Gastrocnemius medialis (tissue), 4 donors: ENCODE data around the gene PSMC5.

Experiments
- POLR2A ChIP-seq, 2 donors: fragments of 450-650 bp; IDR thresholded peaks; one replicate each; pipeline ENCODE4 v1.6.1; 2017; ENCODE audit warnings: antibody characterized with exemption in 2 of 2, mild to moderate bottlenecking in 2 of 2, moderate library complexity in 2 of 2
- TF ChIP-seq, protein P1 (sequence below), 5 experiments: fragments of 450-650 bp in 3 of 5; fragments of 200-600 bp in 2 of 5; sonication (generic) in 2 of 5; IDR thresholded peaks in 4 of 5; conservative IDR thresholded peaks in 1 of 5; 1 replicate in 4 of 5; 2 replicates in 1 of 5; pipeline ENCODE4 v1.5.1; 2016 to 2019; ENCODE audit warnings: antibody characterized with exemption in 5 of 5, mild to moderate bottlenecking in 3 of 5, moderate library complexity in 3 of 5

DNA sequence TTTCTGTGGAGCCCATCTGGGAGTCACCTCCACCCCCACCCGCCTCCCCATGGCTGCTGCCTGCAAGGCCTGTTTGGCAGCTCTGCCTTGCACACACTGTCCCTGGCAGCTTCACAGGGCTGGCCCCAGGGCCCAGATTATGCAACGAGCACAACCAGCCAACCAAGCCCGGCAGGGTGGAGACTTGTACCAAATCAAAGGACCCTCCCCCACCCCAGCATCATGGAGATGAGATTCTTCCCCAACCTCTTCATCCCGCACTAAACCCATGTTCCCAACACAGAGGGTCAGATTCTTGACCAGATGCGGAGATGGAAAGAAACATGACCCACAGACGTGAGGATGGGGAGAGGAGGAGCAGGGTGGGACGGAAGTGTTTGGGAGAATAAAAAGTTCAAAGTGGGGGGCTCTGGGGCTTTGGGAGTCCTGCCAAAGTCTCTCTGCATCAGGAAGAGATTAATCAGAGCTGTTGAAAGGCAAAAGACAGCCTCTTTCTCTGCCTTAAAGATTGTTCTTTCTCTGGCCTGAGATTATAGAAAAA is 11.5 kb downstream of the PSMC5 start:
- TF ChIP-seq, protein P1, sequence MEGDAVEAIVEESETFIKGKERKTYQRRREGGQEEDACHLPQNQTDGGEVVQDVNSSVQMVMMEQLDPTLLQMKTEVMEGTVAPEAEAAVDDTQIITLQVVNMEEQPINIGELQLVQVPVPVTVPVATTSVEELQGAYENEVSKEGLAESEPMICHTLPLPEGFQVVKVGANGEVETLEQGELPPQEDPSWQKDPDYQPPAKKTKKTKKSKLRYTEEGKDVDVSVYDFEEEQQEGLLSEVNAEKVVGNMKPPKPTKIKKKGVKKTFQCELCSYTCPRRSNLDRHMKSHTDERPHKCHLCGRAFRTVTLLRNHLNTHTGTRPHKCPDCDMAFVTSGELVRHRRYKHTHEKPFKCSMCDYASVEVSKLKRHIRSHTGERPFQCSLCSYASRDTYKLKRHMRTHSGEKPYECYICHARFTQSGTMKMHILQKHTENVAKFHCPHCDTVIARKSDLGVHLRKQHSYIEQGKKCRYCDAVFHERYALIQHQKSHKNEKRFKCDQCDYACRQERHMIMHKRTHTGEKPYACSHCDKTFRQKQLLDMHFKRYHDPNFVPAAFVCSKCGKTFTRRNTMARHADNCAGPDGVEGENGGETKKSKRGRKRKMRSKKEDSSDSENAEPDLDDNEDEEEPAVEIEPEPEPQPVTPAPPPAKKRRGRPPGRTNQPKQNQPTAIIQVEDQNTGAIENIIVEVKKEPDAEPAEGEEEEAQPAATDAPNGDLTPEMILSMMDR (IDR thresholded peaks at IDR 0.05 in 4 of 5, conservative IDR thresholded peaks at IDR 0.05 in 1 of 5) = no peak
- TF ChIP-seq POLR2A (IDR thresholded peaks at IDR 0.05) = no peak
